ENCODE results near the gene SYCP2L.
"Not testable (repeated sequence)": the region's sequence is repeated elsewhere in the genome, so short reads cannot be mapped to it uniquely, and the experiment has no call there.

The SYCP2L gene

GRCh38 chr6:10886691-10887502 is at the start of gene SYCP2L:
Gene SYCP2L, plus strand, starts transcription at chr6:10887052. Its CDS starts 75 bp downstream, at chr6:10887127.
- DNase-seq (ENCODE audit: low spot score), result no peak

- no peak for DNase-seq (ENCODE audit: low spot score)
These were observed 49.2 kb upstream of the SYCP2L start for GRCh38 chr6:10837622-10837994.

- DNase-seq (ENCODE audit: low spot score), result peak; percentile 80
These were observed 48.7 kb upstream of the SYCP2L start, which contains the start of gene MAK for GRCh38 chr6:10837995-10838793. Gene MAK, minus strand, starts transcription at chr6:10838539. Its CDS starts 7,891 bp downstream, at chr6:10830648.

GRCh38 chr6:10838794-10839333 is 48.0 kb upstream of the SYCP2L start:
- no peak for DNase-seq (ENCODE audit: low spot score)

- no peak for DNase-seq (ENCODE audit: low spot score)
These were observed 43.3 kb upstream of the SYCP2L start for GRCh38 chr6:10843554-10843953.

GRCh38 chr6:10847684-10848083 is 39.2 kb upstream of the SYCP2L start:
- no peak for DNase-seq (ENCODE audit: low spot score)

- no peak for DNase-seq (ENCODE audit: low spot score)
These were observed 37.0 kb upstream of the SYCP2L start for GRCh38 chr6:10849901-10850300.

GRCh38 chr6:10850728-10851127 is 36.1 kb upstream of the SYCP2L start:
- DNase-seq (ENCODE audit: low spot score), result no peak

- no peak for DNase-seq (ENCODE audit: low spot score)
These were observed 34.4 kb upstream of the SYCP2L start for GRCh38 chr6:10852361-10852960.

- not testable (repeated sequence) for DNase-seq (ENCODE audit: low spot score)
These were observed 33.0 kb upstream of the SYCP2L start for GRCh38 chr6:10853849-10854300.

- no peak for DNase-seq (ENCODE audit: low spot score)
These were observed 31.8 kb upstream of the SYCP2L start for GRCh38 chr6:10854922-10855632.

- no peak for DNase-seq (ENCODE audit: low spot score)
These were observed 29.6 kb upstream of the SYCP2L start for GRCh38 chr6:10857259-10857658.

- no peak for DNase-seq (ENCODE audit: low spot score)
These were observed 25.8 kb upstream of the SYCP2L start for GRCh38 chr6:10861086-10861485.

GRCh38 chr6:10862361-10862760 is 24.5 kb upstream of the SYCP2L start:
- no peak for DNase-seq (ENCODE audit: low spot score)

GRCh38 chr6:10863031-10863430 is 23.8 kb upstream of the SYCP2L start:
- DNase-seq (ENCODE audit: low spot score), result not testable (repeated sequence)

- not testable (repeated sequence) for DNase-seq (ENCODE audit: low spot score)
These were observed 20.1 kb upstream of the SYCP2L start for GRCh38 chr6:10866709-10867108.

- no peak for DNase-seq (ENCODE audit: low spot score)
These were observed 18.9 kb upstream of the SYCP2L start for GRCh38 chr6:10867952-10868351.

- DNase-seq (ENCODE audit: low spot score), result no peak
These were observed 13.5 kb upstream of the SYCP2L start for GRCh38 chr6:10873374-10873773.

- no peak for DNase-seq (ENCODE audit: low spot score)
These were observed 12.6 kb upstream of the SYCP2L start for GRCh38 chr6:10874207-10874606.

GRCh38 chr6:10875026-10875425 is 11.8 kb upstream of the SYCP2L start:
- no peak for DNase-seq (ENCODE audit: low spot score)

GRCh38 chr6:10877012-10877411 is 9.8 kb upstream of the SYCP2L start:
- no peak for DNase-seq (ENCODE audit: low spot score)

- DNase-seq (ENCODE audit: low spot score), result no peak
These were observed 9.0 kb upstream of the SYCP2L start for GRCh38 chr6:10877871-10878270.
